T-helper 17 cell (primary cell): ENCODE measurements around the gene MRRF. TPM values are rescaled to one million over a fixed set of nuclear protein-coding genes. Genes with fewer than 3 reads are reported as not detected.
A peak's percentile ranks its signal among the peaks of the same experiment; 100 is the strongest.

ENCODE experiments used
- ATAC-seq: fragments of 150-1000 bp; cut with Tn5 transposase; 2 replicates; pipeline ENCODE4 v1.10.0; 2021; ENCODE audit warnings: mild to moderate bottlenecking, moderate library complexity
- DNase-seq, 3 donors: peaks; one replicate each; pipeline versions ENCODE4 v3.0.0 to v3.0.0-alpha.2; 2020 to 2021
- H3K9me3 ChIP-seq: one replicate; pipeline ENCODE4 v1.7.0; 2013; ENCODE audit warnings: low read length, mild to moderate bottlenecking; ENCODE audit not compliant: control insufficient read depth, poor library complexity, severe bottlenecking
- H3K27ac Mint-ChIP-seq: one replicate; pipeline ENCODE4 v1.8.0; 2022; ENCODE audit warnings: mild to moderate bottlenecking, moderate library complexity, mixed read lengths
- H3K27me3 Mint-ChIP-seq: one replicate; pipeline ENCODE4 v1.8.0; 2022; ENCODE audit warnings: mixed read lengths
- H3K36me3 Mint-ChIP-seq: one replicate; pipeline ENCODE4 v1.8.0; 2022; ENCODE audit warnings: low read depth, mixed read lengths
- H3K4me1 Mint-ChIP-seq: one replicate; pipeline ENCODE4 v1.8.0; 2022; ENCODE audit warnings: mild to moderate bottlenecking, mixed read lengths
- H3K4me3 Mint-ChIP-seq: one replicate; pipeline ENCODE4 v1.8.0; 2022; ENCODE audit warnings: mild to moderate bottlenecking, moderate library complexity, mixed read lengths
- total RNA-seq, 4 donors: library from RNA in 2 of 4; stranded (reverse) in 2 of 4; gene quantifications; one replicate each; pipeline ENCODE4 v1.2.3 and lab custom pipeline; 2022 to 2026

MRRF gene
- total RNA-seq, 2 donors from 2014 or later = 24.8 to 25.4 TPM

DNA sequence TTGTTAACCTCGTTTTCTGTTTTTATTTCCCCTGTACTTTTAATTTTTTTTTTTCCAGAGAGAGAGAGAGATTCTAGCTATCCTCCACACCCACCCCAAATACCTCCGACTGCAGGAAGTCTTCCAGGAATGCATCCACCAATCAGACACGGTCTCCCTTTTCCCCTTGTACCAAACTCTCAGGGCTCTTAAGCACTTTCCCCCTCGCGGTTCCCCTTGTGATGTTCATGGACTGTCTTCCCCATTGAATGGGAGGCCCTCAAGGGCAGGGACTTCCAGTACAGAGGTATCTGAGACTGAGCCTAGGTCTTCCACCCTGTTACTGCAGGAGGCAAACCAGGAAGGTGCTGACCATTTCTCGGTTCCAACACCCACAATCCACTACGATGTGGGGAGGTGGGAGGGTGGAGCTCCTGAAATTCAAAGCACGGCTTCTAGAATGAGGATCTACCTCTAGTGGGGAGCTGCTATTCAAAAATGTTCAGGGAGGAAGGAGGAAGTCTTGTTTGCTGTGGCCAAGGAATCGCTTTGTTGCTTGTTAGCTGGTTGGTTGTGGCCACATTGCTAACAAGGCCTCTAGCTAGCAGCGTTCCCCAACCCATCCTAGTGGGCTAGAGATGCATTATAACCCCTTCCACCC, 68.6 kb downstream of the MRRF start:
- H3K36me3 Mint-ChIP-seq = peaks cover 8% of the 10 kb centered on the region

DNA sequence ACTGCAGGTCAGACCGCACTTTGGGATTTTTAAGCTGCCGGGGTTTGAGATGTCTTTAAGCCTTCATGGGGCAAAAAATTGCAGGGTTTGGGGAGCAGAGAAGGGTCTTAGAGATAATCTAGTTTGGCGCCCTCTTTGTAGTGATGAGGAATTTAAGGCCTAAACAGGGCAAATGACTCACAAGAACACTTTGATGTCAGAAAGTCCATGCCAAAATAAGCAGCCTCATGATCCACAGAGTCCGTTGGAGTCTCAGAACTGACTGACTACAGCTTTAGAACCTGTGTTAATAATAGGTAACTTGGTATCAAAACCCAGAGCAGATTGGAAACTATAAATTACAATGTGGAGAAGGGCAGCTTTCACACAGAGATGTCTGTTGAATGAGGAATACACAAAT, 70.2 kb downstream of the MRRF start:
- peaks cover 26% of the 10 kb centered on the region for H3K27me3 Mint-ChIP-seq
- peaks cover 3% of the 10 kb centered on the region for H3K36me3 Mint-ChIP-seq
- ATAC-seq (no peak), DNase-seq (no peak)
- no peaks in the 10 kb centered on the region for H3K9me3 ChIP-seq
- H3K4me1 Mint-ChIP-seq = peaks cover 4% of the 10 kb centered on the region
- H3K27ac Mint-ChIP-seq = no peak overlapping the region
- H3K4me3 Mint-ChIP-seq = no peak overlapping the region

More for the DNA sequence above, 68.6 kb downstream of the MRRF start:
- no peak overlapping the region for H3K27ac Mint-ChIP-seq
- peaks cover 4% of the 10 kb centered on the region for H3K4me1 Mint-ChIP-seq
- H3K4me3 Mint-ChIP-seq = no peak overlapping the region
- H3K27me3 Mint-ChIP-seq = peaks cover 10% of the 10 kb centered on the region
- H3K9me3 ChIP-seq = no peaks in the 10 kb centered on the region
- DNase-seq (no peak), ATAC-seq (no peak)

DNA sequence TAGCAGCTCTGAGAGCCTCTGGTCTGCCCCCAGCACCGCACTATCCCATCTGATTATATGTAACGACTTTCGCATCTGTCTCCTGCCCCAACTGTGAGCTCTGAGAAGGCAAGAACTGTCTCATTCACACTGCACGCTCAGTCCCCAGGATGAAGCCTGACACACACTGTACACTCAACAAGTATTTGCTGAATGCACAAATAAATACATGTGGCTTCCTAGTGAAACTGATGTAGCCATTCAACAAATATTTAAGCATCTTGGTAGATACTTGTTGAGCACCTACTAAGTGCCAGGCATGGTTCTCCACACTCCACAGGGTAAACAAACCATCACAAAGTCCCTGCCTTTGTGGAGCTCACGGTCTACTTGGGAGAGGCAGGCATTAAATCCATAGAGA, 71.5 kb downstream of the MRRF start:
- no peaks in the 10 kb centered on the region for H3K9me3 ChIP-seq
- no peak overlapping the region for H3K4me3 Mint-ChIP-seq
- ATAC-seq = no peak
- peaks cover 7% of the 10 kb centered on the region for H3K4me1 Mint-ChIP-seq
- H3K36me3 Mint-ChIP-seq = peaks cover 3% of the 10 kb centered on the region
- H3K27me3 Mint-ChIP-seq = peaks cover 26% of the 10 kb centered on the region
- H3K27ac Mint-ChIP-seq = no peak overlapping the region
- no peak for DNase-seq

DNA sequence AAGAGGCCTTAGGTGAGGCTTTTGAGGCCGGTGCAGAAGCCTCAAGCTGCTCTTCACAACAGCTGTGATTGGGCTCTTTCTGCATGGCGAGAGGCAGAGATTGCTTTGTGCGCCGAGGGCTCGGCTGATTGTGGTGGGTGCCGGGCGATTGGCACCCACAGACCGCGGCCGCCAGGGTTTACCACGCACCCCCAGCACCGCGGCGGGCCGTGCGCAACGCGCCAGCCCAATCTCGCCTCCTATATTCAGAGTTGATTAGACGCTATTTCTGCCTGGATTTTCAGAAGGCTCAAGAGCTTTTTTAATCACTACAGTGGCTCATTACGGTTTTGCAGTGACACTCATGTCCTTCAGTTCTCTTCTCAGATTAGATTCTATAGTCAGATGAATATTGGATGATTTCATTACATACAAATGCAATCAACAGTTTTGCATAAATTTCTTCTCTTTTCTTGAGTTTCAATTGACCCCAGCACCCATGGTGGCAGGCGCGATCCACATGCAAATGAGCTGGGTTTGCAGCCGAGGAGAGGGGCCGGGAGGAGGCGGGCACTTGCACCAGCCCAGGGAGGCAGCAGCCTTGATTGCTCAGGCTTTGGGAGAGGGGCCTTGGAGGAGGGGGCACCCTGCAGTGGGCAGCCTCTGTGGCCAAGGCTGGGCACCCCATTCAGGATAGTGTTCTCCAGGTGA, 72.3 kb downstream of the MRRF start:
- Mint-ChIP-seq H3K36me3 (no peaks in the 10 kb centered on the region), H3K4me3 (no peak overlapping the region), H3K27me3 (peaks cover 27% of the 10 kb centered on the region), H3K27ac (no peak overlapping the region), H3K4me1 (peaks cover 4% of the 10 kb centered on the region)
- no peak for DNase-seq
- no peaks in the 10 kb centered on the region for H3K9me3 ChIP-seq
- no peak for ATAC-seq

DNA sequence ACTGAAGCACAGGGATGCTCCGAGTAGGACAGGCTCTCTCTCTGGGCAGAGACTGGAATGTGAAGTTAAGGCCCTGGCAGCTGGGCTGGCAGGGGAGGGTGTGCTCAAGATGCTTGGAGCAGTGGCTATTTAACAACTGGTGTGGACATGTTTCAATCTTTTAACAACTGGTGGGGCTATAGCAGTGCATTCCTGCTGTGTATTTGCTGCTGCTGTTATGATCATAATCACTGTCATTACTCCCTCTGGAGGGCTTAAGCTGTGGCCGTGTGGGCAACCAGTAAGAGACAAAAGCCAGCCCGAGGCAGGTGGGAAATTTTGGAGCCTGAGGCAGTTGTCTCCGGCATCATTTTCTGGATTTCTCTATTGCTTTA, 72.9 kb downstream of the MRRF start:
- no peak overlapping the region for H3K27ac Mint-ChIP-seq
- H3K36me3 Mint-ChIP-seq = no peaks in the 10 kb centered on the region
- H3K9me3 ChIP-seq = no peaks in the 10 kb centered on the region
- H3K27me3 Mint-ChIP-seq = peaks cover 32% of the 10 kb centered on the region
- H3K4me3 Mint-ChIP-seq = no peak overlapping the region
- no peak for ATAC-seq
- peaks cover 4% of the 10 kb centered on the region for H3K4me1 Mint-ChIP-seq
- DNase-seq = no peak

DNA sequence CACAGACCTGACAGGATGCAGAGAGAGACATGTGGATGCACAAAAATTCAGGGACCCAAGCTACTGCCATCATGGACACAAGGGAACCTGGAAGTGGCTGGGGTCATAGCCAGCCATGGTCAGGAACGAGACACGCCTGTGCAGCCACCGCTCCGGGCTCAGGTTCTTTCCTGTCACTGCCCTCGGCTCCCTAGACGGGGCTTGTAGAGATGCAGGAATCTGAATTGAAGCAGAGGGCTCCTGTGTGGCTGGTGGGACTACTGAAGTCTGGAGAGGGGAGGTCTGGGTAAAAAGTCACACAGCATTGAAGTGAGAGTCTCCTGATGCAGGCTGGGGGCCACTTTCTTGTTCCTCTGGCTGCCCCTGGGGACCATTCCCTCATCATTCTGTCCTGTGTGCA, 73.9 kb downstream of the MRRF start:
- Mint-ChIP-seq H3K27ac (no peak overlapping the region), H3K4me1 (peaks cover 4% of the 10 kb centered on the region), H3K36me3 (no peaks in the 10 kb centered on the region)

DNA sequence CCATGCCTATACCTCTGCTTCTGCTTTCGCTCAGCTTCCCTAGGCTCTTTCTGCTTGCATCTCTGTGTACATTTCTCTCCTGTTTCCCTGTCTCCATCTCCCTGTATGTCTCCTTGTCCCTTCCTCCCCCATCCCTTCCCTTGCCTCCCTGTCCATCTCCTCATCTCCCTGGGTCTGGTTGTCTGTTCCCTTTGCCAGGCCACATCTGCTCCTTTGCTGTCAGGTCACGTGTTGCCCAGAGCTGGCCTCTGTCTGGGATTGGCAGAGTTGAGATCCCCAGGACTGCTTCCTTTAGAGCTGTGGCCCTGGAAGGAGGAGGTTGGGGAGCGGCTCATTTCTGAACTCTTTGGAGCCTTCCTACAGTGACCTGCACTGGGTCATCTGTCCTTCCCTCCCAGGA, 74.3 kb downstream of the MRRF start:
- no peak overlapping the region for H3K4me3 Mint-ChIP-seq
- H3K9me3 ChIP-seq = no peaks in the 10 kb centered on the region
- DNase-seq (no peak), ATAC-seq (no peak)
- peaks cover 43% of the 10 kb centered on the region for H3K27me3 Mint-ChIP-seq
- no peak overlapping the region for H3K27ac Mint-ChIP-seq
- H3K4me1 Mint-ChIP-seq = peaks cover 4% of the 10 kb centered on the region
- H3K36me3 Mint-ChIP-seq = no peaks in the 10 kb centered on the region

More for the DNA sequence above, 73.9 kb downstream of the MRRF start:
- ATAC-seq = no peak
- Mint-ChIP-seq H3K4me3 (no peak overlapping the region), H3K27me3 (peaks cover 38% of the 10 kb centered on the region)
- no peaks in the 10 kb centered on the region for H3K9me3 ChIP-seq
- DNase-seq = no peak

DNA sequence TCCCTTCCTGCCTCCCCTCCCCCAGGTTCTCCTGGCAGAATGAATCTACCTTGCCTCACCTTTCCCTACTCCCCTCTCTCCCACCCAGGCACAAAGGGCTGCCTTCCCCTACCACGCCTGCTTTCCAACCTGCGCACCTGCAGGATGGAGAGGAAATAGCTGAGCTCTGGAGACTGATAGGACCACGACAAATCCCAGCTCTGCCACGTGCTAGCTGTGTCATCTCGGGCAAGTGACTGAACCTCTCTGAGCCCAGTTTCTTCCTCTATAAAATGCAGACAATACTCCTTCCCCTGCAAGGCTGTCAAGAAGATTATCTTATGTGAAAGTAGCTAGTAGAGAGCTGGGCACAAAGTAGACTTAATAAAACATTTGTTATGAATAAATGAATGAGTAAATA, 74.9 kb downstream of the MRRF start:
- no peak overlapping the region for H3K4me3 Mint-ChIP-seq
- no peaks in the 10 kb centered on the region for H3K9me3 ChIP-seq

DNA sequence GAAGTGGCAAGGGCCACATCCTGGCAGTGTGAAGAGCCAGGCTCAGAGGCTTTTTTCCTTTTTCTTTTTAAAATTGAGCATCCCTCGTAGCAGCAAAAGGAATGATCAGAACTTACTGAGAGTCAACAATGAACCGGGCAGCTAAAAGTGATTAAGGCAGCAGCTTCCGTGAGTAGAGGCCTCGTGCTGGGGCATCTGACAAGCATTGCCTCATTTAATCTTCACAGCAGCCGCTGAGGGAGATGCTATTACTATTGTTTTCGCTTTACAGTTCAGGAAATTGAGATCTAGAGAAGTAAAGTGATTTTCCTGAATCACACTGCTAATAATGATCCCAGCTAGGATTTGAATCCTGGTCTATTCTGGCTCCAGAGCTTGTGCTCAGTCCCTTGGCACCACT, 75.5 kb downstream of the MRRF start:
- H3K4me1 Mint-ChIP-seq = peaks cover 4% of the 10 kb centered on the region
- DNase-seq (no peak), ATAC-seq (no peak)
- no peak overlapping the region for H3K4me3 Mint-ChIP-seq
- no peak overlapping the region for H3K27ac Mint-ChIP-seq
- H3K27me3 Mint-ChIP-seq = peaks cover 51% of the 10 kb centered on the region
- no peaks in the 10 kb centered on the region for H3K36me3 Mint-ChIP-seq
- H3K9me3 ChIP-seq = no peaks in the 10 kb centered on the region

More for the DNA sequence above, 74.9 kb downstream of the MRRF start:
- Mint-ChIP-seq H3K27me3 (peaks cover 46% of the 10 kb centered on the region), H3K4me1 (peaks cover 4% of the 10 kb centered on the region), H3K36me3 (no peaks in the 10 kb centered on the region), H3K27ac (no peak overlapping the region)
- no peak for DNase-seq
- no peak for ATAC-seq

DNA sequence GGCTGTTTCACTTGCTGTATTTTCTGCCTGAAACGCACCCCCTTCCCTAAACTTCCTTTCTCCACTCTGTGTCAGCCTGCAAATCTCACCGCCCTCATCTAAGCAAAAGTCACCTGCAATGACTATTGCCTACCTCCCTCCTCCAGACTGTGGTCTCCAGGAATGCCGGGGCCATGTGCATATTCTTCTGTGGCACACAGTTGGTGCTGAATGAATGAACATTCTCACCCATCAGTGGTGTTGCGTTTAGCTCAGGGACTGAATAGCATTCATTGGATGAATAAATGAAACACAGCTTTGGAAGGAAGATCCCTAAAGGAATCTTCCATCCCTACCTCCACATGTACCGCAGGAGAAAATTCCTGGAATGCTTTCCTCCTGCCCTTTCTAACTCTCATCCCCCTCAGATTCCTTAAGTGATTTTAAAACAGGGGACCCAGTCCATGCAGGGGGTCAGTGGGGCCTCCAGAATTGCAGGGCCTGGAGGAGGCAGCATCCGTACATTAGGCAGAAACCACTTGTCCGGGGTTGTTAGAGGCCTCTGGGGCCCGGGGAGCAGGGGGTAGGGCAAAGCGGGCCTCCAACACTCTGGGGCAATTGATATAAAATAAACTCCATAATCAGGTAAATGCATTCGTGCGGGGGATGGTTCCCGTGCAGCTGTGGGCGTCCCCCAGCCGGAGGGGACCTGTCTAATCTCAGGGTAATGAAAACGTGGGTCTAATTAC, 77.8 kb downstream of the MRRF start:
- Mint-ChIP-seq H3K27ac (no peak overlapping the region), H3K27me3 (peaks cover 60% of the 10 kb centered on the region), H3K36me3 (no peaks in the 10 kb centered on the region), H3K4me1 (peaks cover 2% of the 10 kb centered on the region), H3K4me3 (no peak overlapping the region)
- ATAC-seq (no peak), DNase-seq (no peak)
- no peaks in the 10 kb centered on the region for H3K9me3 ChIP-seq

DNA sequence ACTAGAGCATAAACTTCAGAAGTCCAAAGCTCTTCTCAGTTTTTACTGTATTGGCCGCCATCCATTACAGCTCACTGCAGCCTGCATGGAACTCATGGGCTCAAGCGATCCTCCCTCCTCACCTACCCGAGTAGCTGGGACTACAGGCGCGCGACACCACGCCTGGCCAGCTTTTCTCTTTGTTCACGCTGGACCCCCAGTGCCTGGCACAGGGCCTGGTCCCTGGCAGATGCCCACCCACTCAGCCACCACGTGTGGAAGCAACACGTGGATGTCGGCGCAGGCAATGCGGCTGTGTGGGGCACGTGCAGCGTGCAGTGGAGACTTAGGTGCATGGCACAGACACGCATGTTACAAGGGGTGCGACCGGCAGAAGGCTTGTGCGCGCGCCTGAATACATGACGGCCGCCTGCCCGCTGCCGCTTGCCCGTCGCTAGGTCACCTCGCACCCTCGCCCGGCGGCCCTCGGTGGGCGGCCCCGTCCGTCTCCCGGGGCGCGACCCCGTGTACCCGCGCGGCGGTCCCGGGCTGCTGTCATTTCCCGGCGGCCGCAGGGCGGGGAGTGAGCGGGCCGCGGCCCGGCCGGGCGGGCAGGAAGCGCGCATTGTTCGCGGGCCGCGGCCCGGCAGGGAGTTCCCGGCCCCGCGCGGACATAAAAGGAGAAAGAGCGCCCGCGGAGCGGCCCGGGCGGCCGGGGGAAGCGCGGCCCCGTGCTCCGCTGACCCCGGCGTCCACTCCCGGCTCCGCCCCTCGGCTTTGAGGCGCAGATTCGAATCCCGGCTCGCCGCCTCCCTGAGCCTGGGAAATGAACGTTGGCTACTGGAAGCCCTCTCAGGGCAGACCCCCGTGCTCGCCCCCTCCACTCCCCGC, 82.0 kb downstream of the MRRF start:
- Mint-ChIP-seq H3K36me3 (no peaks in the 10 kb centered on the region), H3K4me1 (peaks cover 12% of the 10 kb centered on the region), H3K27ac (no peak overlapping the region), H3K27me3 (peaks cover 73% of the 10 kb centered on the region), H3K4me3 (peak overlapping the region; percentile 84)
- ATAC-seq (peak; percentile 40), DNase-seq (no peak)
- H3K9me3 ChIP-seq = no peaks in the 10 kb centered on the region

DNA sequence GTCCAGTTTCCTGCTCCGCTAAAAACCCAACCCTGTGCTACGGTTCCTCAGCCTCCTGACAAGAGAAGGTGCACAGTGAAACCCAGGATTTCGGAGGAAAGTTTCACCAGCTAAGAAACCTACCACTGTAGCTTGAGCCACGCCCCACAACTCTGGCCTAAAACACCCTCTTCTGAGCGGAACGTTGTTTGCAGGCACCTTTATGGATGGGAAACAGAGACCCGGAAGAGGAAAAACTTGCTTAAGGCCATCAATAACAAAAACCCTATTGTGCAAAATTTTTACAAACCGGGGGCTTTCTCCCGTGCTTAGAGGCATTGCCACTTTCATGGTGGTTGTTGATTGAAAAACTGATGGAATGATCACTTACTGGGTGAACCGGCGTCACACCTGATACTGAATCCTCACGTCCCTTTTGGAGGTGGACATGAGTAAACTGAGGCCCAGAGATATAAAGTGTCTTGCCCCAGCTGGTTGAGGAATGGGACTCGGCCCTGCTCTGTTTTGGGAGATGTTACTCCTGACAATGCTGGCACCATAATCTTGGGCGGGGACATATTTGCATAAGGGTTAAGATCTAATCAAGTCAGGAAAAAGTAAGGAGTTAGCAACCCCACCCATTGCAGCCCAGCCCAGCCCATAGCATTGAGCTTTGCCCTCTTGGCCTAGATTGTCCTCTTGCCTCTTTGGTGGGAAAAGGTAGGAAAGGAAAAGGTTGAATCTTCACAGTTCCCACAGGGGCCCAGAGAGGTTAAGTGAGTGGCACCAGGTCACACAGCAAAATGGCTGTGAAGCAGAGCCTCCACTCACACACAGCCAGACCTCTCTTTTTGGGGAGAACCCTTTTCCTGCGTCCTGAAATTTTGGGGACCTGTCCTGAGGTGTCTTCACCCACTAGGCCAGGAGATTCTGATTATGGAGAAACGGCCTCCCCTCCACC, 82.9 kb downstream of the MRRF start:
- Mint-ChIP-seq H3K27me3 (peaks cover 67% of the 10 kb centered on the region), H3K4me3 (peak overlapping the region; percentile 84), H3K36me3 (no peaks in the 10 kb centered on the region), H3K4me1 (peaks cover 12% of the 10 kb centered on the region), H3K27ac (no peak overlapping the region)
- H3K9me3 ChIP-seq = no peaks in the 10 kb centered on the region
- DNase-seq (no peak), ATAC-seq (no peak)
